T-helper 2 cell treated with Interferon-gamma antibody and Interleukin-4, amounts not matched to agents 5 μg/mL and 100 μg/mL, for 36 hours (primary cell): ENCODE measurements around the gene SIX6.
"Not testable (repeated sequence)": the region's sequence is repeated elsewhere in the genome, so short reads cannot be mapped to it uniquely, and the experiment has no call there.

Experiments
- DNase-seq: peaks from one replicate; pipeline ENCODE4 v3.0.0; 2021; ENCODE audit warnings: low spot score
- H3K27ac Mint-ChIP-seq: one replicate; pipeline ENCODE4 v1.8.0; 2021; ENCODE audit warnings: mild to moderate bottlenecking, mixed read lengths
- H3K27me3 Mint-ChIP-seq: one replicate; pipeline ENCODE4 v1.8.0; 2021; ENCODE audit warnings: low read depth, mixed read lengths
- H3K36me3 Mint-ChIP-seq: one replicate; pipeline ENCODE4 v1.8.0; 2021; ENCODE audit warnings: low read depth, mixed read lengths
- H3K4me1 Mint-ChIP-seq: one replicate; pipeline ENCODE4 v1.8.0; 2021; ENCODE audit warnings: low read depth, mixed read lengths
- H3K4me3 Mint-ChIP-seq: one replicate; pipeline ENCODE4 v1.8.0; 2022; ENCODE audit warnings: mild to moderate bottlenecking, moderate library complexity, mixed read lengths
- H3K9me3 Mint-ChIP-seq: one replicate; pipeline ENCODE4 v1.8.0; 2021; ENCODE audit warnings: mixed read lengths

The SIX6 gene

DNA sequence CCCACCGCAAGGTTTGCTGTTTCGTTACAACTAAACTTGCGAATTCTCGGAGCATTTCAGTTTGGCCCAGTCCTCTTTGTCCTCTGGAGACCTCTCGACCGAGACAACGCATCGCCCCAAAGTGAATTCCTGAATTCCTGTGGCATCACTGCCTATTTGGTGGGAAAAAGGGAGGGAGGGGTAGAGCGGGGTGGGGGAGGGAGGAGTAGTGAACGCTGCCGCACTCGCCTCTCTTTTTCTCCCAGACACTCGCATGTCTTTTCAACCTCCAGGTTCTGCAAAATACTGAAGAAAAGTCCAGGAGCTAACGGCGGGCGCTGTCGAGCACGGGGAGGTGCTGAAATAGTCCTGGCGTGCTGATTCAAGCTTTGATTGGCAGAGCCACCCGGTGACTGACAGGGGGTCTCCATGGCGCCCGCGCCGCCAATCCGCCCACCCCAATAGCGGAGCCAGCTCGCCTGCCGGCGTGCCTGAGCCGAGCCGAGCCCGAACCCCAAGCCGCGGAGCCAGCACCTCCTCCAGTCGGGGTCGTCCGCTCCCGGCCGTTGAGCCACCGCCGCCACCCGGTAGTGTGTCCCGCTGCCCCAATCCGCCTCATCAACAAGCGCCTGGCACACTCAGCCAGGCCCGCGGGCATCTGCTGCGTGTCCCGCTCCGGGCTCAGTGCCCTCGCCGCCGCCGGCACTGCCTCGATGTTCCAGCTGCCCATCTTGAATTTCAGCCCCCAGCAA lies at the start of gene SIX6:
Gene SIX6 (plus strand): TSS at position 440 of the 731 bp plus-strand sequence. CDS start 253 bp downstream, at position 693.
- no peaks in the 10 kb centered on the region for H3K9me3 Mint-ChIP-seq
- H3K27me3 Mint-ChIP-seq = peaks cover 90% of the 10 kb centered on the region
- no peak within 1 kb of the TSS for H3K4me3 Mint-ChIP-seq
- H3K36me3 Mint-ChIP-seq = no peaks in the 10 kb centered on the region
- no peak for DNase-seq
- peak within 1 kb of the TSS; percentile 49 for H3K27ac Mint-ChIP-seq
- H3K4me1 Mint-ChIP-seq = peaks cover 4% of the 10 kb centered on the region

DNA sequence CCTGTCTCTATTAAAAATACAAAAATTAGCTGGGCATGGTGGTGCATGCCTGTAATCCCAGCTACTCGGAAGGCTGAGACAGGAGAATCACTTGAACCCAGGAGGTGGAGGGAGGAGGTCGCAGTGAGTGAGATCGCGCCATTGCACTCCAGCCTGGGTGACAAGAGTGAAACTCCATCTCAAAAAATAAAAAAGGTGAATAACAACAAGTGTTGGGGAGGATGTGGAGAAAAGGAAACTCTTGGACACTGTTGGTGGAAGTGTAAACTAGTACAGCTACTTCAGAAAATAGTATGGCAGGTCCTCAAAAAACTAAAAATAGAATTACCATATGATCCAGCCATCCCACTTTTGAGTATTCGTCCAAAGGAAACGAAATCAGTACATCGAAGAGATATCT lies 28.7 kb upstream of the SIX6 start:
- H3K4me3 Mint-ChIP-seq, DNase-seq, H3K36me3 Mint-ChIP-seq, H3K9me3 Mint-ChIP-seq, H3K4me1 Mint-ChIP-seq, H3K27ac Mint-ChIP-seq: not testable (repeated sequence)
- peaks cover 11% of the 10 kb centered on the region for H3K27me3 Mint-ChIP-seq

DNA sequence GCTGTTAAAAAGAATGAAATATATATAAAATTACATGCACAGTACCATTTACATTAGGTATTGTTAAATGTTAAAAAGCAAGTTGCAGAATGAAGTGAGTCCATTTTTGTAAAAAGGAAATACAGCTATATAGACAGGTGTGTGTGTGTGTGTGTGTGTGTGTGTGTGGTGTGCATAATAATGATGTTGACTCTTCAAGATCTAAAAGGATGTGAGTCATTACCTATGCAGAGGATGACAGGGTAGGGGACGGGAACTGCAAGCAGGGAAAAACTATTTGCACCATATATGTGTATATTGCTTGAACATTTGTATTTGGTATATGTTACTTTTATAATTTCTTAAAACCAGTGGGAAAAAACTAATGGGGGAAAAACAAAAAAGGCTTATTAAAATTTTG lies 26.2 kb upstream of the SIX6 start:
- Mint-ChIP-seq H3K27me3 (peaks cover 11% of the 10 kb centered on the region), H3K27ac (no peak overlapping the region), H3K36me3 (no peaks in the 10 kb centered on the region), H3K4me3 (no peak overlapping the region), H3K9me3 (peaks cover 4% of the 10 kb centered on the region), H3K4me1 (peaks cover 3% of the 10 kb centered on the region)
- no peak for DNase-seq

DNA sequence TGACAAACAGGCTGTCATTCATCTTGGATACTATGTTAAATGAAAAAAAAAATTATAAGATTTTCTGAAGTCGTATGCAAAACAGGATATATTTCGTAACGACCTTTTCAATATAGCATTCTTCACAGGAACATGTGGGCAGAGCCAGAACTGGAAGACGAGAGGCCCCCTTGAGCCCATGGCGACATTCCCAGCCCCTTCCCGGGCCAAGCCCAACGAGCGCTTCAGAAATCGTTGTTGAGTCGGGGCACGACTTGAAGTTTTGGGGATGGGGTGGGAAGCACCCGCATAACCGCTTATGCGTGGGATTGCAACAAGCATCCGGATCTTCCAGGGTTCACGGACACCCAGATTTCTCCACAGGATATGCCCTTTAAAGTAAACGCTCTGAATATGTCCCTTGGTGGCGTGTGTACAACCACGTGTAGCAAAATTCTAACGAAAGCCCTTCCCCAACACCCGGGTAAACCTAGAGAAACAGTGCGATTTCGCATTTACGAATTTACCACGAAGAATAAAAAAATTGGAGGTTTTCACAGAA lies 23.8 kb upstream of the SIX6 start:
- no peak for DNase-seq
- Mint-ChIP-seq H3K36me3 (no peaks in the 10 kb centered on the region), H3K4me3 (peak overlapping the region; percentile 10), H3K4me1 (peaks cover 3% of the 10 kb centered on the region), H3K9me3 (peaks cover 4% of the 10 kb centered on the region), H3K27me3 (peaks cover 11% of the 10 kb centered on the region), H3K27ac (no peak overlapping the region)

DNA sequence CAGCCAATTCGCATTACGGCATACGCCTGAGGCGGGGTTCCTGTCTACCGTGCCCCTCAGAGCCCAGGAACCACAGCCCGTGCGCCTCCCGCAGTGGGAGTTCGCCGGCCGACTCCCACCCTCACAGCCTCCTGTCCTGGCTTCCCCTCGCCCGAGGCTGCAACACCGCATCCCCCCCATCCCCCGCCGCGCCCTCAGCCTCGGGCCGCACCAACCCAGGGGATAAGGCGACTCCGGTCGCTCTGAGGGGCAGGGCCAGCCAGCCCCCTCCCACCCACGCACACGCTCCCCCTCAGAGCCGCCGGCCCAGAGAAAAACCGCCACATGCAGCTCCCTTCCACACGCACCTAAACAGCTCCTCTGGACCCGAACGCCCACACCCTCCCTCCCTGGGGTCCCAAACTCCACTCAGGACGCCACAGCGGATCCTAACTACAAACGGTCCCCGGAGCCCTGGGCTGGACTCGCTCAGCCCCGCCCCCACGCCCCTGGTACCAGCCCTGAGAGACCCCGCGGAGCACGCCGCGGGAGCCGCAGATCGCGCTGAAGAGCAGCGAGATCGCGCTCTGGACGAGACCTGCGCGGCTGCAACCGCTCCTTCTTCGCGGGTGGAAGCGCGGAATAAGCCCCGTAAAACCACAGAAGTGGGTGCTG lies 23.2 kb upstream of the SIX6 start, which contains the start of gene C14orf39:
Gene C14orf39 (minus strand): TSS at position 466 of the 654 bp plus-strand sequence. CDS start 985 bp downstream, outside the sequence.
- H3K36me3 Mint-ChIP-seq = no peaks in the 10 kb centered on the region
- peak within 1 kb of the TSS; percentile 10 for H3K4me3 Mint-ChIP-seq
- H3K27me3 Mint-ChIP-seq = peaks cover 11% of the 10 kb centered on the region
- peaks cover under 1% of the 10 kb centered on the region for H3K9me3 Mint-ChIP-seq
- no peak within 1 kb of the TSS for H3K27ac Mint-ChIP-seq
- H3K4me1 Mint-ChIP-seq = peaks cover 3% of the 10 kb centered on the region
- DNase-seq = no peak

DNA sequence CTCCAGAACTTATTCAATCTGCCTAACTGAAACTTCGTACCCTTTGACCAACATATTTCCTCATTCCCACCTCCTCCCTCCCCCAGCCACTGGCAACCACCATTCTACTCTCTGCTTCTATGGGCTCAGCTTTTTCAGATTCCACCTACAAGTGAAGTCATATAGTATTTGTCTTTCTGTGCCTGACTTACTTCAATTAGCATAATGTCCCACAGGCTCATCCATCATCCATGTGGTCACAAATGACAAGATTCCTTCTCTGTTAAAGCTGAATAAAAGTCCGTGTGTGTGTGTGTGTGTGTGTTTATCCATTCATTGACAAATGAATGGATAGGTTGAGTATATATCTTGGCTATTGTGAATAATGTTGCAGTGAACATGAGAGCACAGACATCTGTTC lies 21.7 kb upstream of the SIX6 start:
- no peaks in the 10 kb centered on the region for H3K9me3 Mint-ChIP-seq
- no peak overlapping the region for H3K27ac Mint-ChIP-seq
- H3K4me1 Mint-ChIP-seq = peaks cover 3% of the 10 kb centered on the region
- H3K36me3 Mint-ChIP-seq = no peaks in the 10 kb centered on the region
- H3K4me3 Mint-ChIP-seq = no peak overlapping the region
- DNase-seq = no peak
- peaks cover 16% of the 10 kb centered on the region for H3K27me3 Mint-ChIP-seq

DNA sequence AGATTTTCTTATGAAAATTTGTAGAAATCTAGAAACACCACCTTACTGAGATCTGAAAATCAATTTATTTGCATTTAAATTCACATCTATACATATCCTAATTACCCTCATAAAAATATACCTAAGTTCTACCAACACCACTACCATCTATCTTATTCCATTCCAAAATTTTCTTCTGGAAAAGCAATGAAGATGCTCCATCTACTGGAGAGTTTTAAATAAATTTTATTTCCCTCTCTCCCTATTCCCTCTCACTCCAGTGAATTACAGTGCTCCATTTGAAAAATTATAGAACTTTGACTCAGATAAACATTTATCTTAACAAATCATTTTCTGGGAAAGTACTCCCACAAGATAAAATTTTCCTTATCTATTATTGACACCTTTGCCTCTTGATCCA lies 20.8 kb upstream of the SIX6 start:
- Mint-ChIP-seq H3K27me3 (peaks cover 13% of the 10 kb centered on the region), H3K4me1 (peaks cover 3% of the 10 kb centered on the region), H3K27ac (no peak overlapping the region), H3K4me3 (no peak overlapping the region), H3K36me3 (no peaks in the 10 kb centered on the region), H3K9me3 (no peaks in the 10 kb centered on the region)
- DNase-seq = no peak

DNA sequence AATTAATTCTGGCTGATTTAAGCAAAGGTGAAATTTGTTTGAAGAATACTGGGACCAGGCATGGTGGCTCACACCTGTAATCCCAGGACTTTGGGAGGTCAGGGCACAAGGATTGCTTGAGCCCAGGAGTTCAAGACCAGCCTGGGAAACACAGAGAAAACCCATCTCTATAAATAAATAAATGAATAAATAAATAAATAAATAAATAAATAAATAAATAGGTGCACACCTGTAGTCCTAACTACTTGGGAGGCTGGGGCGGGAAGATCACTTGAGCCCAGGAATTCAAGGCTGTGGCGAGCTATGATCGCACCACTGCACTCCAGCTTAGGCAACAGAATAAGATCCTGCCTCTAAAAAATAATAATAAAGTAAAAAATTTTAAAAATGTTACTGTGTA lies 18.7 kb upstream of the SIX6 start:
- Mint-ChIP-seq H3K27ac (no peak overlapping the region), H3K4me3 (no peak overlapping the region), H3K9me3 (no peaks in the 10 kb centered on the region), H3K27me3 (peaks cover 11% of the 10 kb centered on the region), H3K36me3 (no peaks in the 10 kb centered on the region), H3K4me1 (peaks cover 3% of the 10 kb centered on the region)
- no peak for DNase-seq

DNA sequence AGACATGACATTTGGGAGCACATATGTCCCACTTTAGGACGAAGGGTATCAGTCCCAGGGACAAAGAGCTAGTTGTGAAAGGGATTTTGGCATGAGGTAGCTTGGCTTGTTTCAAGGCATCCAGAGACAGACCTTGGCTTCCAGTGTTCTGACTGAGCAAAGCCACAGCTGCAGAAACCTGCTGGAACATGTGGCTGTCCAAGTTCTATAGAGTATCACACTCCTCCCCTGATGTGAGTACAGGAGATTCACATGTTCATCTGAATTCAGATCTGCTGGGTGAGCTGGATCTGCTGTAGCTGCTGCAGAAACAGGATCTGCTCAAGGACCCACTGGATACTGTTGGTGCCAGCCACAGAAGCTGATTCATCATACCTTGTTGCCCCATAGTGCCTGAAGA lies 13.0 kb upstream of the SIX6 start:
- Mint-ChIP-seq H3K9me3 (no peaks in the 10 kb centered on the region), H3K36me3 (no peaks in the 10 kb centered on the region), H3K27me3 (peaks cover 15% of the 10 kb centered on the region), H3K4me3 (no peak overlapping the region), H3K4me1 (no peaks in the 10 kb centered on the region), H3K27ac (no peak overlapping the region)
- no peak for DNase-seq

DNA sequence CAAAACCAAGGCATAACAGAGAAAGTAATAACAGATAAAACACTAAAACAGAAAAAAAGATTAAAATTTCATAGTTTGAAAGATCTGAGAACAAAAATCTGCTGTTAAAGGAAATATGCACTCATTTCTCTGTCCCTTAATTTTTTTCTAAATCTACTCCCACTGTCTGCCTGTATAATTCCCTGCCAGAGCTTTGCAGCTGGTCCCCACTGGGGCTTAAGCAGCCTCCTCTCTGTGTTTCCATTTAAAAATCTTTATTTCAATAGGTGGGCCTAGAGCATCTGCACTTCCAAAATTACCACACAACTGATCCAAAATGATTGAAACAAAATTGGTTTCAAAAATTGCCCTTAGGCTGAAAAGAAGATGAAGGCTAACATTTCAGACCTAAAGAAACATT lies 6.4 kb upstream of the SIX6 start:
- no peak overlapping the region for H3K4me3 Mint-ChIP-seq
- no peak overlapping the region for H3K27ac Mint-ChIP-seq
- H3K9me3 Mint-ChIP-seq = no peaks in the 10 kb centered on the region
- H3K27me3 Mint-ChIP-seq = peaks cover 56% of the 10 kb centered on the region
- no peaks in the 10 kb centered on the region for H3K36me3 Mint-ChIP-seq
- DNase-seq = no peak
- no peaks in the 10 kb centered on the region for H3K4me1 Mint-ChIP-seq

DNA sequence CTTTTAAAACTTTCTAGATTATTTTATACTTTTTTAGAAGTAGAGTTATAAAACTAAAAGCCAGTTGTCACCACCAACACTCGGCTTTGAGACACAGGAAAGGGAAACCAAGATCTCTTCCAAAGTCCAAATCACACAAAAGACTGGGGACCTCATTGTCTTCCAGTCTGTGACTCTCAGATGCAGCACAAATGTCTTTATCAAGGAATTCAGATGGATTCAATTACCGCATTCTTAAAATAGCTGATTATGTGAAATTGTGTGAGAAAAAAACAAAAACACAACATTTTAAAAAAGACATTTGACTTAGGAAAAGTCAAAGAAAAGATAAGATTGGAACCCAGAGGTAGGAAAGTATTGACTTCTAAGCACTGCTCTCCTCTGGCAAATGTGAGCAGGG lies 3.5 kb upstream of the SIX6 start:
- Mint-ChIP-seq H3K27ac (no peak overlapping the region), H3K4me3 (no peak overlapping the region)

DNA sequence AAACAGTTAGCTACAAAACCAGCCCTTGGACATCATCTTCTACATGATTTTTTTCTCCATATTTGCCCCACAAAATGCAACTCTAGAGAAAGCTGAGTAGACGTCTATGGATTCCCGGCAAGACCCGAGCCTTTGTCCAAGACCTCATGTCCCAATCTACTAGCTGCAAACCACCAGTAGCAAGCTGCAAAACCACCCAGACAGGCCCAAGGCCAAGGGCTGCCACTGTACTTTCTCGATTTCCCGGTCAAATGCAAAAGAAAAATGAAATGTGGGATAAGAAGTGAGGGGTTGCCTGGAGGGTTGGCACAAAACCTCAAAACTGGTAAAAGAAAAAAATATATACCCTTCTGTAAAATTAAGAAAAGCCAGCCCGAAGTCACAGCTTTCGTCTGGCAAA lies 2.9 kb upstream of the SIX6 start:
- Mint-ChIP-seq H3K36me3 (no peaks in the 10 kb centered on the region), H3K4me1 (peaks cover 4% of the 10 kb centered on the region), H3K9me3 (no peaks in the 10 kb centered on the region), H3K27ac (no peak overlapping the region), H3K4me3 (no peak overlapping the region), H3K27me3 (peaks cover 85% of the 10 kb centered on the region)
- no peak for DNase-seq

More for the DNA sequence above, 3.5 kb upstream of the SIX6 start:
- Mint-ChIP-seq H3K4me1 (peaks cover 4% of the 10 kb centered on the region), H3K36me3 (no peaks in the 10 kb centered on the region), H3K9me3 (no peaks in the 10 kb centered on the region), H3K27me3 (peaks cover 82% of the 10 kb centered on the region)
- DNase-seq = no peak

DNA sequence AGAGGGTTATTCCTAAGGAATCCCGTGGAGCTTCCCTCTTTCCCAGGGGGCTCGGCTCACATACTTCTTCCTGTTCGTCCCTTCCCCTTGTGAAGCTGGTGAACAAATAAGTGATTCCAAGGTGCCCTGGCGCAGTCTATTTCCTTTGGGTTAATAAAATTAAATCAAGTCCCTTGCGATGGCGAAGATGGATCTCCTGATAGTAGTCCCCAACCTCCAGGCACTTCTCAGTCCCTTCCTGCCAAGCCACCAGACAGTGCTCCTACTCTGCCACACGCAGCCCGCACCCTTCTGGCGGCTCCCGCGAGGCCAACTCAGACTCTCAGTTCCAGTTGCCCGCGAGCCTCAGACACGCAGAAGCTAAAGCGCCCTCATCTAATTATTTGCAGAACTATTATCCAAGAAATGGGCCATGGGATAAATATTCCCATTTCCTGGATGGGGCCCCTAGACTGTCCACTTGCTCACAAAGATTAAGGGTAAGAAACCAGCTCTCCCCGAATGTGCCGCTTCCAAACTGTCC lies 2.4 kb upstream of the SIX6 start:
- peaks cover 86% of the 10 kb centered on the region for H3K27me3 Mint-ChIP-seq
- H3K4me3 Mint-ChIP-seq = no peak overlapping the region

More for the DNA sequence above, 2.4 kb upstream of the SIX6 start:
- DNase-seq = no peak
- no peaks in the 10 kb centered on the region for H3K36me3 Mint-ChIP-seq
- H3K4me1 Mint-ChIP-seq = peaks cover 4% of the 10 kb centered on the region
- no peak overlapping the region for H3K27ac Mint-ChIP-seq
- no peaks in the 10 kb centered on the region for H3K9me3 Mint-ChIP-seq
